DOHH2 (cell line): ENCODE data around the gene ME3.

Experiments
- H3F3A ChIP-seq: fragments of 200-600 bp; sonication (generic), shearing (Covaris generic); 2 replicates; pipeline ENCODE4 v1.6.0; 2016; ENCODE audit warnings: antibody characterized with exemption, mild to moderate bottlenecking; ENCODE audit not compliant: control insufficient read depth, insufficient read depth
- H3K27ac ChIP-seq: fragments of 200-600 bp; sonication (generic); 2 replicates; pipeline ENCODE4 v1.5.1; 2014; ENCODE audit warnings: low read depth, mild to moderate bottlenecking, low read length, moderate library complexity
- H3K27me3 ChIP-seq: fragments of 200-600 bp; sonication (generic); 2 replicates; pipeline ENCODE4 v1.6.1; 2014; ENCODE audit warnings: mild to moderate bottlenecking, low read length, mixed read lengths; ENCODE audit not compliant: control insufficient read depth
- H3K36me3 ChIP-seq: fragments of 200-600 bp; sonication (generic); 2 replicates; pipeline ENCODE4 v1.6.1; 2014; ENCODE audit warnings: mild to moderate bottlenecking, low read length, moderate library complexity, mixed read lengths; ENCODE audit not compliant: control insufficient read depth
- H3K4me1 ChIP-seq: fragments of 200-600 bp; sonication (generic); 2 replicates; pipeline ENCODE4 v1.6.1; 2014; ENCODE audit warnings: mild to moderate bottlenecking, low read length, mixed read lengths; ENCODE audit not compliant: control insufficient read depth
- H3K4me2 ChIP-seq: fragments of 200-600 bp; sonication (generic); 2 replicates; pipeline ENCODE4 v1.6.0; 2014; ENCODE audit warnings: mild to moderate bottlenecking, low read length, moderate library complexity
- H3K4me3 ChIP-seq: fragments of 200-600 bp; sonication (generic); 2 replicates; pipeline ENCODE4 v1.5.1; 2014; ENCODE audit warnings: mild to moderate bottlenecking, low read length, mixed read lengths
- H3K79me2 ChIP-seq: fragments of 200-600 bp; sonication (generic); 2 replicates; pipeline ENCODE4 v1.6.1; 2014; ENCODE audit warnings: mild to moderate bottlenecking, low read length, mixed read lengths; ENCODE audit not compliant: control insufficient read depth
- H3K9me2 ChIP-seq: fragments of 200-600 bp; sonication (generic); replicated peaks from 2 replicates; pipeline ENCODE4 v1.6.1; 2014; ENCODE audit warnings: mild to moderate bottlenecking, low read length, mixed read lengths; ENCODE audit not compliant: control insufficient read depth
- H3K9me3 ChIP-seq: fragments of 200-600 bp; sonication (generic); 2 replicates; pipeline ENCODE4 v1.6.1; 2014; ENCODE audit warnings: antibody characterized with exemption, low read length, mixed read lengths; ENCODE audit not compliant: control insufficient read depth, insufficient read depth
- H4K20me1 ChIP-seq: fragments of 200-600 bp; sonication (generic); 2 replicates; pipeline ENCODE4 v1.6.0; 2014; ENCODE audit warnings: low read depth, mild to moderate bottlenecking, antibody characterized with exemption, low read length, moderate library complexity; ENCODE audit not compliant: control insufficient read depth, insufficient read depth
- CTCF ChIP-seq: fragments of 200-600 bp; sonication (generic); IDR thresholded peaks from one replicate; pipeline ENCODE4 v1.5.1; 2014; ENCODE audit warnings: antibody characterized with exemption, mild to moderate bottlenecking, low read depth, low read length; ENCODE audit not compliant: poor library complexity, severe bottlenecking
- EZH2phosphoT487 ChIP-seq: fragments of 200-600 bp; sonication (generic); IDR thresholded peaks from 2 replicates; pipeline ENCODE4 v1.6.1; 2017; ENCODE audit warnings: borderline replicate concordance, mild to moderate bottlenecking, antibody characterized with exemption, low read length, moderate library complexity, mixed read lengths

The ME3 gene

GRCh38 chr11:86673872-86674750, 1.7 kb upstream of the ME3 start:
- Histone ChIP-seq H3K79me2 (no peaks in the 10 kb centered on the region), H3K4me3 (no peak overlapping the region), H3K9me2 (no peaks in the 10 kb centered on the region), H3K36me3 (no peaks in the 10 kb centered on the region), H3K4me2 (no peak overlapping the region), H4K20me1 (no peaks in the 10 kb centered on the region), H3F3A (no peaks in the 10 kb centered on the region), H3K27ac (no peak overlapping the region), H3K27me3 (no peaks in the 10 kb centered on the region), H3K4me1 (no peaks in the 10 kb centered on the region), H3K9me3 (peaks cover 2% of the 10 kb centered on the region; the same call in 1 of the 2 replicates)
- TF ChIP-seq CTCF (no peak), EZH2phosphoT487 (no peak)

DNA sequence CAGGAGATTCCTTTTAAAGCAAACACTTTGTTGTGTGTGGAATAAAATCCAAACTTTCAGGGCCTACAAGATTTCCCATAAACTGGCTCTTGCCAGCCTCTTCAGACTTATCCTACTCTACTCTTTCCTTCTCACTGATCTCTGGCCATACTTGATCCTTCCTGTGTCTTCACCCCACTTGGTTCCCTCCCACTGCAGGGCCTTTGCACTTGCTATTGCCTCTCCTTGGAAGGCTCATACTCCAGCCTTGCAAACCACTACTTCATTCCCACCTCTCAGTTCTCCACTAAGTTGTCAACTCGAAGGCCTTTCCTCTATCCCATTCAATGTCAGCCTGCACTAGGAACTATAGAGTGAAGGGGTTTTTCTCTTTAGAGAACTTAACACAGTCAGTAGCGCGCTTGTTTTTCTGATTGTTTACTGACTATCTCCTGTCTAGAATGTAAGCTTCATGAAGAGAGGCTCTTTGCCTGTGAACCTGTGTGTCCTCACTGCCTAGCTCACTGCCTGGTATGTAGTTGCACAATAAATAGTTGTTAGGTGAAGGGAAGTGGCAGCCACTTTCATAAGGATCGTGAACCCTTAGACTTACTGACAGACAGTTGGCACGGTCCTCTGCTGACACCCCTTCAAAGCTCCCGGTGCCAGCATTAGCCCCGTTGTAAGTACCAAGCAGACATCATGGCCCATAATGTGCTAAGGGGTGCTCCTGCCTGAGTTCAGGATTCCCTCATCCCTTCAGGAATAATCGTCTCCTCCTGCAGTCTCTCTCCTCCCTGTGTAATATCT, 833 bp upstream of the ME3 start:
- no peak overlapping the region for H3K27ac ChIP-seq
- H3K9me3 ChIP-seq = peaks cover 2% of the 10 kb centered on the region; the same call in 1 of the 2 replicates
- H3K79me2 ChIP-seq = no peaks in the 10 kb centered on the region
- no peaks in the 10 kb centered on the region for H3F3A ChIP-seq
- no peaks in the 10 kb centered on the region for H3K27me3 ChIP-seq
- no peaks in the 10 kb centered on the region for H4K20me1 ChIP-seq
- no peak overlapping the region for H3K4me2 ChIP-seq
- H3K9me2 ChIP-seq = no peaks in the 10 kb centered on the region
- H3K4me3 ChIP-seq = no peak overlapping the region
- H3K36me3 ChIP-seq = no peaks in the 10 kb centered on the region
- no peaks in the 10 kb centered on the region for H3K4me1 ChIP-seq
- no peak for TF ChIP-seq CTCF
- no peak for TF ChIP-seq EZH2phosphoT487

DNA sequence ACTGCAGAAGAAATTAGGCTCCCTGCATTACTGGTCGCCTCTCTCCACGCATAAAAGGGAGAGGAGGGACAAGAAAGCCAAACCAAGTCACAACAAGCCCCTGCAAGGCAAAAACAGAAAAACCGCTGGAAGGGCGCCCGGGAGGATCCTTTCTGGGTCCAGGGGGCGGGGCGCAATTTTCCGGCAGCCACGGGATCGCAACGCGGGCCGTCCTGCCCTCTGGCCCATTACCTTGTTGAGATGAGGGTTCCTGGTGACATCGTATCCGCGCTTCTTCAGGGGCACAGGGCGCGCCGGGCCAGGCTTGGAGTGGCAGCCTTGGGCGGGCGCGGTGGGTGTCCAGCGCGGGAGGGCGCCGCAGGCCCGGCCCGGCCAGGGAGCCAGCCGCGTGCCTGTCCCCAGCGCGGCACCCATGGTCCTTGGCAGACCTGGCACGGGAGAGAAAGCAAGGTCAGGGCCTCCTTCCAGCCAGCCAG, 847 bp downstream of the ME3 start:
- no peak for TF ChIP-seq EZH2phosphoT487
- TF ChIP-seq CTCF = no peak
- Histone ChIP-seq H3K4me1 (no peaks in the 10 kb centered on the region), H3K27me3 (no peaks in the 10 kb centered on the region), H3K4me3 (no peak overlapping the region), H3F3A (no peaks in the 10 kb centered on the region), H3K9me3 (peaks cover 2% of the 10 kb centered on the region; the same call in 1 of the 2 replicates), H4K20me1 (no peaks in the 10 kb centered on the region), H3K27ac (no peak overlapping the region), H3K36me3 (no peaks in the 10 kb centered on the region), H3K4me2 (no peak overlapping the region), H3K79me2 (no peaks in the 10 kb centered on the region), H3K9me2 (no peaks in the 10 kb centered on the region)
